ENCODE measurements around the gene RPE65.

DNA sequence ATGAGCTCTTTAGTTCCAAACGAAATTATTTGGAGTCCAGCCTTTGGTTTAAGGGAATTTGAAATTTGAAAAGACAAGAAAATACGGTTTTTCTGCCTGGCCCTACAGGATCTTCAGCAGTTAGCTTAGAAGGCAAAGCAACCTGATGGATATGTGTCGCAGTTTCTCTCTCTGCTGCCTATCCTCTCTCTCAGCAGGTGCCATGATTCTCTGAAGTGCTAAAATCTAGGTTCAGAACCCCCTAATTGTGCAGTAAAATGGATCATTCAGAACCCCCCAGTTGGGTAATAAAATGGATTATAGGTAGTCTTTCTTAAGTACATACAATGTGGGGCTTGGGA lies 47.6 kb upstream of the RPE65 start:
- TF ChIP-seq POLR2A (IDR thresholded peaks at IDR 0.05) (no peak), POLR2AphosphoS5 (IDR thresholded peaks at IDR 0.05) (no peak)

All from sigmoid colon (tissue), 4 donors.